Colonic mucosa (tissue), 4 donors: ENCODE measurements around the gene CREG2. TPM values are rescaled to one million over a fixed set of nuclear protein-coding genes. Genes with fewer than 3 reads are reported as not detected.
A peak's percentile ranks its signal among the peaks of the same experiment; 100 is the strongest.

Source experiments
- DNase-seq: peaks from one replicate; pipeline ENCODE4 v3.0.0-alpha.2; 2020
- H3K27ac ChIP-seq: fragments of 200-600 bp; one replicate; pipeline ENCODE4 v1.8.0; 2021
- H3K27me3 ChIP-seq: fragments of 200-600 bp; one replicate; pipeline ENCODE4 v1.8.0; 2021
- H3K36me3 ChIP-seq: fragments of 200-600 bp; one replicate; pipeline ENCODE4 v1.8.0; 2021
- H3K4me1 ChIP-seq: fragments of 200-600 bp; one replicate; pipeline ENCODE4 v1.8.0; 2021; ENCODE audit warnings: mild to moderate bottlenecking
- H3K4me3 ChIP-seq: fragments of 200-600 bp; one replicate; pipeline ENCODE4 v1.8.0; 2021
- H3K9ac ChIP-seq, 2 donors: one replicate each; pipeline ENCODE4 v1.7.0; 2013; ENCODE audit warnings: control low read depth in 2 of 2, low read depth in 2 of 2, low read length in 2 of 2
- H3K9me3 ChIP-seq: fragments of 200-600 bp; one replicate; pipeline ENCODE4 v1.8.0; 2021
- CTCF ChIP-seq: fragments of 200-600 bp; IDR thresholded peaks from one replicate; pipeline ENCODE4 v1.8.0; 2022; ENCODE audit warnings: antibody characterized with exemption, mild to moderate bottlenecking
- intact Hi-C: fragments of 100-400 bp; cut with DNase I; formaldehyde crosslinking; loops from one replicate; pipeline ENCODE4 v1.14.1; 2022
- total RNA-seq, 2 donors: library from RNA; stranded (reverse); fragmentation: NEBNext Ultra II Directional in 1 of 2; extraction: Animal tissue kit (Norgen Biotek cat#: 25700) in 1 of 2; gene quantifications; one replicate each; pipeline ENCODE4 v1.2.1, GENCODE V29; 2021
- donor health status: healthy.
- donor health status: DM: no; HTN: no; CAD: no.
- donor health status: DM: no; HTN: no; CAD: no.

CREG2 gene
- total RNA-seq, 2 donors from 2014 or later = 0.56 TPM; not detected in 1

- intact Hi-C loops = no loop called here
- peak overlapping the region; percentile 48 for H3K27ac ChIP-seq
- H3K9me3 ChIP-seq = no peaks in the 10 kb centered on the region
Observed at GRCh38 chr2:101310834-101311695, 76.2 kb downstream of the CREG2 start.

GRCh38 chr2:101310090-101310833, 77.0 kb downstream of the CREG2 start:
- DNase-seq = no peak
- H3K27ac ChIP-seq = peak overlapping the region; percentile 91
- no peak overlapping the region for H3K9ac ChIP-seq

More at GRCh38 chr2:101310834-101311695, 76.2 kb downstream of the CREG2 start:
- TF ChIP-seq CTCF = no peak
- no peak for DNase-seq
- H3K36me3 ChIP-seq = no peaks in the 10 kb centered on the region
- H3K4me3 ChIP-seq = no peak overlapping the region
- no peaks in the 10 kb centered on the region for H3K4me1 ChIP-seq
- no peak overlapping the region for H3K9ac ChIP-seq
- no peaks in the 10 kb centered on the region for H3K27me3 ChIP-seq

GRCh38 chr2:101308432-101309210, 78.7 kb downstream of the CREG2 start, which contains the start of gene RNF149:
RNF149 (minus strand) TSS chr2:101308701; CDS start chr2:101308588, 113 bp downstream.
- Histone ChIP-seq H3K9me3 (no peaks in the 10 kb centered on the region), H3K9ac (peak within 1 kb of the TSS; percentile 89 to 96), H3K27me3 (no peaks in the 10 kb centered on the region), H3K4me3 (peak within 1 kb of the TSS; percentile 85), H3K27ac (peak within 1 kb of the TSS; percentile 91), H3K4me1 (no peaks in the 10 kb centered on the region), H3K36me3 (no peaks in the 10 kb centered on the region)
- TF ChIP-seq CTCF = no peak
- intact Hi-C loops = no loop called here
- DNase-seq = peak; percentile 95

More at GRCh38 chr2:101310090-101310833, 77.0 kb downstream of the CREG2 start:
- H3K9me3 ChIP-seq = no peaks in the 10 kb centered on the region
- no peaks in the 10 kb centered on the region for H3K36me3 ChIP-seq
- H3K4me1 ChIP-seq = no peaks in the 10 kb centered on the region
- no peaks in the 10 kb centered on the region for H3K27me3 ChIP-seq
- no peak overlapping the region for H3K4me3 ChIP-seq
- intact Hi-C loops = no loop called here
- TF ChIP-seq CTCF = no peak

- H3K27me3 ChIP-seq = no peaks in the 10 kb centered on the region
- no peaks in the 10 kb centered on the region for H3K36me3 ChIP-seq
- no peaks in the 10 kb centered on the region for H3K9me3 ChIP-seq
- H3K27ac ChIP-seq = peak overlapping the region; percentile 91
- intact Hi-C loops = no loop called here
- H3K4me1 ChIP-seq = no peaks in the 10 kb centered on the region
- peak overlapping the region; percentile 85 for H3K4me3 ChIP-seq
- peak overlapping the region; percentile 89 to 96 for H3K9ac ChIP-seq
- peak; percentile 39 for DNase-seq
- TF ChIP-seq CTCF = no peak
Observed at GRCh38 chr2:101307950-101308431, 79.3 kb downstream of the CREG2 start.

GRCh38 chr2:101307503-101307902, 79.8 kb downstream of the CREG2 start:
- no peaks in the 10 kb centered on the region for H3K27me3 ChIP-seq
- DNase-seq = no peak
- H3K4me3 ChIP-seq = peak overlapping the region; percentile 85
- intact Hi-C loops = no loop called here
- H3K27ac ChIP-seq = peak overlapping the region; percentile 91
- H3K9ac ChIP-seq = peak overlapping the region; percentile 89 to 96
- no peaks in the 10 kb centered on the region for H3K4me1 ChIP-seq
- TF ChIP-seq CTCF = no peak
- no peaks in the 10 kb centered on the region for H3K36me3 ChIP-seq
- H3K9me3 ChIP-seq = no peaks in the 10 kb centered on the region
